H1 (cell line): Measurements from ENCODE around the gene LTF. TPM values are rescaled to one million over a fixed set of nuclear protein-coding genes. Genes with fewer than 3 reads are reported as not detected.

Experiments used
- CTCF ChIA-PET: fragments of 300-600 bp; sonication (Branson Sonifier 250); formaldehyde crosslinking; loops from one replicate; lab custom pipeline; 2021; ENCODE audit not compliant: partially characterized antibody; lab: Charles Lee
- POLR2A ChIA-PET: fragments of 300-600 bp; sonication (Branson Sonifier 250); formaldehyde crosslinking; loops from one replicate; lab custom pipeline; 2021; ENCODE audit warnings: inconsistent platforms; ENCODE audit not compliant: partially characterized antibody; lab: Charles Lee
- DNase-seq, 2 experiments: peaks; one replicate each; pipeline versions ENCODE4 v3.0.0 to v3.0.0-alpha.2; 2010 to 2022; ENCODE audit warnings: low spot score in 2 of 2, low read depth in 1 of 2, mixed read lengths in 1 of 2
- FAIRE-seq: peaks from 2 replicates; lab custom pipeline; 2011; peaks lifted over from hg19 to GRCh38; lab: Jason Lieb, UNC
- H2AFZ ChIP-seq: 2 replicates; pipeline ENCODE4 v1.8.1; 2012; ENCODE audit warnings: low read length, inconsistent platforms
- H2AK5ac ChIP-seq: 2 replicates; pipeline ENCODE4 v1.6.1; 2013; ENCODE audit warnings: low read depth, low read length
- H2BK120ac ChIP-seq: replicated peaks from 2 replicates; pipeline ENCODE3; 2013; ENCODE audit warnings: low read depth, low read length, inconsistent platforms
- H2BK12ac ChIP-seq: 2 replicates; pipeline ENCODE4 v1.6.1; 2013; ENCODE audit warnings: low read depth, low read length
- H2BK15ac ChIP-seq: 2 replicates; pipeline ENCODE4 v1.6.1; 2013; ENCODE audit warnings: low read length
- H2BK20ac ChIP-seq: 2 replicates; pipeline ENCODE4 v1.6.1; 2013; ENCODE audit warnings: low read length
- H2BK5ac ChIP-seq: 2 replicates; pipeline ENCODE4 v1.6.1; 2013; ENCODE audit warnings: low read depth, low read length
- H3K14ac ChIP-seq: 2 replicates; pipeline ENCODE4 v1.6.1; 2013; ENCODE audit warnings: inconsistent platforms; ENCODE audit not compliant: insufficient read length
- H3K18ac ChIP-seq: 2 replicates; pipeline ENCODE4 v1.6.1; 2013; ENCODE audit warnings: low read length; ENCODE audit errors: extremely low read depth
- H3K23ac ChIP-seq: 2 replicates; pipeline ENCODE4 v1.6.1; 2013; ENCODE audit warnings: inconsistent platforms; ENCODE audit not compliant: insufficient read length
- H3K23me2 ChIP-seq: 2 replicates; pipeline ENCODE4 v1.6.1; 2013; ENCODE audit warnings: low read depth, low read length
- H3K27ac ChIP-seq: 2 replicates; pipeline ENCODE4 v1.6.1; 2011; ENCODE audit warnings: low read depth, low read length, inconsistent platforms
- H3K27me3 ChIP-seq, 4 experiments: replicated peaks in 1 of 4; 1 replicate in 1 of 4; 2 replicates in 3 of 4; pipeline versions ENCODE4 v1.6.1 to v1.8.1; 2011 to 2013; ENCODE audit warnings: low read length in 3 of 4, mild to moderate bottlenecking in 3 of 4, inconsistent platforms in 2 of 4, mixed read lengths in 2 of 4, moderate library complexity in 1 of 4; ENCODE audit not compliant: control insufficient read depth in 3 of 4, insufficient read depth in 3 of 4; ENCODE audit errors: extremely low read depth in 1 of 4
- H3K36me3 ChIP-seq, 4 experiments: 2 replicates each; pipeline versions ENCODE4 v1.6.1 to v1.8.1; 2011 to 2013; ENCODE audit warnings: mild to moderate bottlenecking in 4 of 4, low read length in 3 of 4, moderate library complexity in 2 of 4, control low read depth in 1 of 4, inconsistent platforms in 1 of 4; ENCODE audit not compliant: insufficient read depth in 4 of 4, control insufficient read depth in 2 of 4
- H3K4ac ChIP-seq: replicated peaks from 2 replicates; pipeline ENCODE3; 2013; ENCODE audit warnings: low read length, low read depth, mixed read lengths, inconsistent platforms; ENCODE audit not compliant: insufficient read length
- H3K4me1 ChIP-seq, 4 experiments: replicated peaks in 1 of 4; 1 replicate in 1 of 4; 2 replicates in 3 of 4; pipeline versions ENCODE4 v1.6.1 to v1.8.1; 2011 to 2013; ENCODE audit warnings: low read length in 3 of 4, inconsistent platforms in 2 of 4, mixed read lengths in 1 of 4; ENCODE audit not compliant: insufficient read depth in 4 of 4, control insufficient read depth in 3 of 4
- H3K4me2 ChIP-seq, 2 experiments: 2 replicates each; pipeline versions ENCODE4 v1.6.1 to v1.8.1; 2011 to 2013; ENCODE audit warnings: low read depth in 2 of 2, low read length in 2 of 2, control low read depth in 1 of 2, inconsistent platforms in 1 of 2, mild to moderate bottlenecking in 1 of 2; ENCODE audit not compliant: insufficient read depth in 1 of 2
- H3K4me3 ChIP-seq, 4 experiments: fragments of 200-600, 300-600 bp in 1 of 4; sonication (generic), shearing (Covaris generic), sonication (Bioruptor Twin) in 1 of 4; 2 replicates each; pipeline versions ENCODE4 v1.5.1 to v1.8.1; 2011 to 2016; ENCODE audit warnings: low read length in 4 of 4, low read depth in 3 of 4, control low read depth in 2 of 4, inconsistent platforms in 2 of 4, mild to moderate bottlenecking in 2 of 4, mixed read lengths in 1 of 4, moderate library complexity in 1 of 4; ENCODE audit not compliant: insufficient read depth in 2 of 4; ENCODE audit errors: extremely low read depth in 1 of 4
- H3K56ac ChIP-seq: replicated peaks from 2 replicates; pipeline ENCODE3; 2013; ENCODE audit warnings: low read depth, mild to moderate bottlenecking, mixed read lengths, low read length, inconsistent platforms; ENCODE audit not compliant: insufficient read length
- H3K79me1 ChIP-seq: 2 replicates; pipeline ENCODE4 v1.6.1; 2013; ENCODE audit warnings: low read depth, low read length, control low read depth
- H3K79me2 ChIP-seq, 2 experiments: 2 replicates each; pipeline versions ENCODE4 v1.6.1 to v1.8.1; 2012 to 2013; ENCODE audit warnings: low read length in 2 of 2, mild to moderate bottlenecking in 2 of 2, inconsistent platforms in 1 of 2; ENCODE audit not compliant: insufficient read depth in 2 of 2, control insufficient read depth in 1 of 2
- H3K9ac ChIP-seq, 4 experiments: replicated peaks in 1 of 4; 1 replicate in 1 of 4; 2 replicates in 3 of 4; pipeline versions ENCODE4 v1.6.1 to v1.8.1; 2011 to 2013; ENCODE audit warnings: low read depth in 3 of 4, low read length in 3 of 4, control low read depth in 2 of 4, mild to moderate bottlenecking in 2 of 4, moderate library complexity in 2 of 4, inconsistent platforms in 1 of 4; ENCODE audit errors: extremely low read depth in 1 of 4
- H3K9me3 ChIP-seq, 2 experiments: 2 replicates each; pipeline versions ENCODE4 v1.6.1 to v1.8.1; 2012 to 2013; ENCODE audit warnings: mild to moderate bottlenecking in 2 of 2, moderate library complexity in 2 of 2, control low read depth in 1 of 2, inconsistent platforms in 1 of 2, low read depth in 1 of 2, low read length in 1 of 2, mixed read lengths in 1 of 2; ENCODE audit not compliant: insufficient read depth in 2 of 2
- H4K20me1 ChIP-seq, 2 experiments: replicated peaks in 1 of 2; 2 replicates each; pipeline versions ENCODE3 to v1.8.1; 2011 to 2013; ENCODE audit warnings: inconsistent platforms in 2 of 2, low read length in 2 of 2, mild to moderate bottlenecking in 1 of 2; ENCODE audit not compliant: insufficient read depth in 2 of 2, control insufficient read depth in 1 of 2
- H4K5ac ChIP-seq: 2 replicates; pipeline ENCODE4 v1.6.1; 2013; ENCODE audit warnings: low read length, low read depth, mixed read lengths, inconsistent platforms; ENCODE audit not compliant: insufficient read length
- H4K8ac ChIP-seq: 2 replicates; pipeline ENCODE4 v1.8.0; 2013; ENCODE audit warnings: mild to moderate bottlenecking, moderate library complexity, low read length, inconsistent platforms; ENCODE audit not compliant: insufficient read depth; ENCODE audit errors: extremely low read depth
- H4K91ac ChIP-seq: replicated peaks from 2 replicates; pipeline ENCODE3; 2013; ENCODE audit warnings: low read length, mixed read lengths, inconsistent platforms; ENCODE audit not compliant: insufficient read length
- ATF2 ChIP-seq: IDR thresholded peaks from 2 replicates; pipeline ENCODE4 v1.6.1; 2012; ENCODE audit warnings: low read length, inconsistent platforms
- JUND ChIP-seq: IDR thresholded peaks from 2 replicates; pipeline ENCODE4 v1.6.1; 2011; ENCODE audit warnings: mild to moderate bottlenecking, improper control_type of control experiment, low read length
- RAD21 ChIP-seq, 2 experiments: IDR thresholded peaks in 1 of 2; conservative IDR thresholded peaks in 1 of 2; 2 replicates each; pipeline ENCODE4 v1.6.1; 2011; ENCODE audit warnings: low read depth in 2 of 2, low read length in 2 of 2, improper control_type of control experiment in 1 of 2, inconsistent platforms in 1 of 2, mild to moderate bottlenecking in 1 of 2, moderate library complexity in 1 of 2
- SP1 ChIP-seq: IDR thresholded peaks from 2 replicates; pipeline ENCODE4 v1.6.1; 2011; ENCODE audit warnings: low read depth, low read length
- SP2 ChIP-seq: IDR thresholded peaks from 2 replicates; pipeline ENCODE4 v1.6.1; 2012; ENCODE audit warnings: mild to moderate bottlenecking, low read length, inconsistent platforms
- TAF7 ChIP-seq: optimal IDR thresholded peaks from 2 replicates; pipeline ENCODE3; 2011; ENCODE audit warnings: low read depth, mild to moderate bottlenecking, inconsistent platforms, low read length, moderate library complexity, borderline replicate concordance
- ZNF274 ChIP-seq: IDR thresholded peaks from 2 replicates; pipeline ENCODE4 v1.7.0; 2012; ENCODE audit warnings: low read length, borderline replicate concordance; ENCODE audit errors: extremely low read depth
- WGBS, 2 experiments: shearing (Covaris generic) in 1 of 2; methylation state at CpG; one replicate each; pipeline versions ENCODE4 v1.1.6 to v1.1.7; 2013 to 2015; ENCODE audit warnings: low lambda C conversion rate in 2 of 2, mixed read lengths in 2 of 2, inconsistent platforms in 1 of 2, low coverage in 1 of 2, missing lambda C conversion rate in 1 of 2; ENCODE audit not compliant: insufficient replicate concordance in 2 of 2, insufficient coverage in 1 of 2, insufficient read length in 1 of 2; ENCODE audit errors: extremely low coverage in 1 of 2, missing lambda C conversion rate in 1 of 2; 5-methylcytosine and 5-hydroxymethylcytosine counted together
- polyA plus RNA-seq, 7 experiments: library from polyadenylated mRNA; depleted of rRNA in 3 of 7; stranded (reverse) in 5 of 7; unstranded in 2 of 7; fragments of >200 nt in 5 of 7; fragments of 200-250 nt in 2 of 7; gene quantifications; 1 replicate in 5 of 7; 2 replicates in 1 of 7; 4 replicates in 1 of 7; pipeline versions ENCODE4 v1.2.1 to v1.2.3, GENCODE V29; 2011 to 2013; ENCODE audit warnings: missing spikeins in 2 of 7, mixed read lengths in 2 of 7
- total RNA-seq: library from RNA; stranded (reverse); fragmentation: NEBNext Ultra II Directional; extraction: Animal tissue kit (Norgen Biotek cat#: 25700); gene quantifications from 2 replicates; pipeline ENCODE4 v1.2.1, GENCODE V29; 2021
- TF ChIP-seq, protein P1 (sequence below), 3 experiments: IDR thresholded peaks; 1 replicate in 2 of 3; 2 replicates in 1 of 3; pipeline versions ENCODE4 v1.5.1 to v1.6.1; 2011; ENCODE audit warnings: low read length in 3 of 3, mild to moderate bottlenecking in 3 of 3, inconsistent platforms in 2 of 3, low read depth in 1 of 3, moderate library complexity in 1 of 3; ENCODE audit not compliant: insufficient read depth in 1 of 3; ENCODE audit errors: control extremely low read depth in 1 of 3
- TF ChIP-seq, protein P2 (sequence below): IDR thresholded peaks from 2 replicates; pipeline ENCODE4 v1.6.1; 2012; ENCODE audit warnings: inconsistent platforms

The LTF gene
- total and polyA plus RNA-seq, 2 of the 8 experiments (the other 6 are each of a cell fraction or from before 2014, with no cell fraction given) = 0.23 to 0.99 TPM

DNA sequence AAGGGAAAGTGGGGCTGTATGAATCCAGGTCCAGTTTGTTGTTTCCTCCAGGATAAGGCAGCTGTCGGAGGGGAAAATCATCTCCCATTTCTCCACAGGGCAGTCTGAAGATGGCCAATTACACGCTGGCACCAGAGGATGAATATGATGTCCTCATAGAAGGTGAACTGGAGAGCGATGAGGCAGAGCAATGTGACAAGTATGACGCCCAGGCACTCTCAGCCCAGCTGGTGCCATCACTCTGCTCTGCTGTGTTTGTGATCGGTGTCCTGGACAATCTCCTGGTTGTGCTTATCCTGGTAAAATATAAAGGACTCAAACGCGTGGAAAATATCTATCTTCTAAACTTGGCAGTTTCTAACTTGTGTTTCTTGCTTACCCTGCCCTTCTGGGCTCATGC is 56.7 kb downstream of the LTF start:
- Histone ChIP-seq H3K4me2 (no peak overlapping the region), H4K8ac (no peak overlapping the region), H3K23ac (no peak overlapping the region), H3K27ac (no peak overlapping the region), H3K56ac (no peak overlapping the region), H2AFZ (no peak overlapping the region), H2BK15ac (no peak overlapping the region), H3K27me3 (no peaks in the 10 kb centered on the region; a peak in 1 of 7 replicates), H4K5ac (no peak overlapping the region), H3K14ac (no peak overlapping the region), H4K91ac (no peak overlapping the region), H3K79me2 (no peaks in the 10 kb centered on the region), H3K9ac (no peak overlapping the region), H4K20me1 (no peaks in the 10 kb centered on the region), H3K23me2 (no peaks in the 10 kb centered on the region), H2BK5ac (no peak overlapping the region), H2AK5ac (no peak overlapping the region), H2BK12ac (no peak overlapping the region), H2BK120ac (no peak overlapping the region), H3K4ac (no peak overlapping the region), H3K36me3 (no peaks in the 10 kb centered on the region), H3K4me3 (no peak overlapping the region), H2BK20ac (no peak overlapping the region), H3K18ac (no peak overlapping the region), H3K4me1 (no peaks in the 10 kb centered on the region), H3K79me1 (no peaks in the 10 kb centered on the region), H3K9me3 (no peaks in the 10 kb centered on the region)
- no peak for DNase-seq
- FAIRE-seq = no peak
- 91% methylated on average over 7 of the region's 7 CpGs; no CpG with 5 or more reads in 1 of the 2 experiments for WGBS, 2 experiments
- ChIA-PET POLR2A (no interaction called here), CTCF (interaction anchor here (1.1 to 5.3 kb wide), 9 partner anchors 10 to 330 kb away, joined by 3 to 31 read pairs (median 5); partner anchors contain the start of gene CCR1)
- TF ChIP-seq SP2 (no peak), TAF7 (no peak), ATF2 (no peak), JUND (no peak), SP1 (no peak), RAD21 (IDR thresholded peaks at IDR 0.05 in 1 of 2, conservative IDR thresholded peaks at IDR 0.05 in 1 of 2; ENCODE audit: low read depth in 2 of 2, low read length in 2 of 2) (no peak), ZNF274 (no peak)
- TF ChIP-seq, protein P1, sequence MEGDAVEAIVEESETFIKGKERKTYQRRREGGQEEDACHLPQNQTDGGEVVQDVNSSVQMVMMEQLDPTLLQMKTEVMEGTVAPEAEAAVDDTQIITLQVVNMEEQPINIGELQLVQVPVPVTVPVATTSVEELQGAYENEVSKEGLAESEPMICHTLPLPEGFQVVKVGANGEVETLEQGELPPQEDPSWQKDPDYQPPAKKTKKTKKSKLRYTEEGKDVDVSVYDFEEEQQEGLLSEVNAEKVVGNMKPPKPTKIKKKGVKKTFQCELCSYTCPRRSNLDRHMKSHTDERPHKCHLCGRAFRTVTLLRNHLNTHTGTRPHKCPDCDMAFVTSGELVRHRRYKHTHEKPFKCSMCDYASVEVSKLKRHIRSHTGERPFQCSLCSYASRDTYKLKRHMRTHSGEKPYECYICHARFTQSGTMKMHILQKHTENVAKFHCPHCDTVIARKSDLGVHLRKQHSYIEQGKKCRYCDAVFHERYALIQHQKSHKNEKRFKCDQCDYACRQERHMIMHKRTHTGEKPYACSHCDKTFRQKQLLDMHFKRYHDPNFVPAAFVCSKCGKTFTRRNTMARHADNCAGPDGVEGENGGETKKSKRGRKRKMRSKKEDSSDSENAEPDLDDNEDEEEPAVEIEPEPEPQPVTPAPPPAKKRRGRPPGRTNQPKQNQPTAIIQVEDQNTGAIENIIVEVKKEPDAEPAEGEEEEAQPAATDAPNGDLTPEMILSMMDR (IDR thresholded peaks at IDR 0.05; ENCODE audit: control extremely low read depth in 1 of 3, insufficient read depth in 1 of 3, low read depth in 1 of 3, low read length in 3 of 3) = no peak
- TF ChIP-seq, protein P2, sequence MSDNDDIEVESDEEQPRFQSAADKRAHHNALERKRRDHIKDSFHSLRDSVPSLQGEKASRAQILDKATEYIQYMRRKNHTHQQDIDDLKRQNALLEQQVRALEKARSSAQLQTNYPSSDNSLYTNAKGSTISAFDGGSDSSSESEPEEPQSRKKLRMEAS = no peak
